ENCODE results near the gene CDC16.
A peak's percentile ranks its signal among the peaks of the same experiment; 100 is the strongest.

The CDC16 gene

GRCh38 chr13:114268344-114269280 is 33.9 kb downstream of the CDC16 start:
- no peak overlapping the region for H3K4me3 ChIP-seq (replicated peaks; ENCODE audit: insufficient read depth, low read length)
- TF ChIP-seq SPI1 (IDR thresholded peaks at IDR 0.05; ENCODE audit: borderline replicate concordance, low read depth) (no peak), CTCF (IDR thresholded peaks at IDR 0.05; ENCODE audit: insufficient read depth, low read length) (no peak), POLR2AphosphoS5 (IDR thresholded peaks at IDR 0.05; ENCODE audit: low read depth) (no peak), REST (IDR thresholded peaks at IDR 0.05; ENCODE audit: insufficient replicate concordance, low read depth) (no peak), GABPA (IDR thresholded peaks at IDR 0.05; ENCODE audit: low read depth) (no peak)
- no peak for DNase-seq (ENCODE audit: low read depth in 1 of 2, low spot score in 1 of 2)
- H3K27ac ChIP-seq (replicated peaks) = no peak overlapping the region
- no peaks in the 10 kb centered on the region for H3K27me3 ChIP-seq (ENCODE audit: insufficient read depth, poor library complexity, severe bottlenecking)

GRCh38 chr13:114269281-114269770 is 34.6 kb downstream of the CDC16 start:
- TF ChIP-seq POLR2AphosphoS5 (IDR thresholded peaks at IDR 0.05; ENCODE audit: low read depth) (no peak), SPI1 (IDR thresholded peaks at IDR 0.05; ENCODE audit: borderline replicate concordance, low read depth) (no peak), GABPA (IDR thresholded peaks at IDR 0.05; ENCODE audit: low read depth) (no peak), CTCF (IDR thresholded peaks at IDR 0.05; ENCODE audit: insufficient read depth, low read length) (no peak), REST (IDR thresholded peaks at IDR 0.05; ENCODE audit: insufficient replicate concordance, low read depth) (no peak)
- DNase-seq (ENCODE audit: low read depth in 1 of 2, low spot score in 1 of 2) = no peak
- H3K27ac ChIP-seq (replicated peaks) = no peak overlapping the region

GRCh38 chr13:114272977-114273376 is 38.3 kb downstream of the CDC16 start:
- no peak for TF ChIP-seq GABPA (IDR thresholded peaks at IDR 0.05; ENCODE audit: low read depth)
- TF ChIP-seq SPI1 (IDR thresholded peaks at IDR 0.05; ENCODE audit: borderline replicate concordance, low read depth) = no peak
- TF ChIP-seq REST (IDR thresholded peaks at IDR 0.05; ENCODE audit: insufficient replicate concordance, low read depth) = no peak
- no peak for TF ChIP-seq POLR2AphosphoS5 (IDR thresholded peaks at IDR 0.05; ENCODE audit: low read depth)
- no peak overlapping the region for H3K4me3 ChIP-seq (replicated peaks; ENCODE audit: insufficient read depth, low read length)
- H3K27me3 ChIP-seq (ENCODE audit: insufficient read depth, poor library complexity, severe bottlenecking) = no peaks in the 10 kb centered on the region
- H3K27ac ChIP-seq (replicated peaks) = no peak overlapping the region
- DNase-seq (ENCODE audit: low read depth in 1 of 2, low spot score in 1 of 2) = peak in 1 of 2 experiments; percentile 27

More at GRCh38 chr13:114269281-114269770, 34.6 kb downstream of the CDC16 start:
- Histone ChIP-seq H3K27me3 (ENCODE audit: insufficient read depth, poor library complexity, severe bottlenecking) (no peaks in the 10 kb centered on the region), H3K4me3 (replicated peaks; ENCODE audit: insufficient read depth, low read length) (no peak overlapping the region)

Data from HL-60 (cell line).